Measurements from ENCODE around the gene TPM2. TPM values are rescaled to one million over a fixed set of nuclear protein-coding genes. Genes with fewer than 3 reads are reported as not detected.

TPM2 gene
- polyA plus RNA-seq, 1 of the 3 experiments (the other 2 are of a cell fraction), result 620 TPM

GRCh38 chr9:35667939-35668338, 21.8 kb downstream of the TPM2 start:
- H2AFZ ChIP-seq (ENCODE audit: low read depth), result no peak overlapping the region
- no peaks in the 10 kb centered on the region for H3K9me2 ChIP-seq
- ChIA-PET POLR2A (no interaction called here), CTCF (interaction anchor here (1.2 kb wide), 1 partner anchor 9 kb away, joined by 3 read pairs; no protein-coding TSS in a partner anchor)
- H3K36me3 ChIP-seq (replicated peaks in 1 of 2; ENCODE audit: control insufficient read depth in 1 of 2, insufficient read depth in 2 of 2, low read length in 1 of 2), result no peaks in the 10 kb centered on the region
- H3K79me2 ChIP-seq (ENCODE audit: insufficient read depth), result peaks cover 14% of the 10 kb centered on the region; the same call in 1 of the 2 replicates
- no peak overlapping the region for H3K4me3 ChIP-seq (ENCODE audit: low read depth in 2 of 2, low read length in 1 of 2)
- no peak for DNase-seq
- no peaks in the 10 kb centered on the region for H3K9me3 ChIP-seq
- peaks cover 0 to 12% of the 10 kb centered on the region in 2 experiments; a peak in 1 of 4 replicates for H3K4me1 ChIP-seq (ENCODE audit: control insufficient read depth in 1 of 2, insufficient read depth in 2 of 2, low read depth in 1 of 2, low read length in 1 of 2)
- H3F3A ChIP-seq (replicated peaks; ENCODE audit: insufficient read depth), result peaks cover 9% of the 10 kb centered on the region
- no peak overlapping the region for H3K9ac ChIP-seq
- WGBS (ENCODE audit: low lambda C conversion rate), result 92% methylated on average over 3 of the region's 3 CpGs
- H4K20me1 ChIP-seq (ENCODE audit: insufficient read depth), result no peaks in the 10 kb centered on the region
- TF ChIP-seq USF1 (IDR thresholded peaks at IDR 0.05; ENCODE audit: borderline replicate concordance, low read depth) (no peak), NFIC (IDR thresholded peaks at IDR 0.05; ENCODE audit: borderline replicate concordance) (no peak), TCF12 (IDR thresholded peaks at IDR 0.05) (no peak), CTCF (IDR thresholded peaks at IDR 0.05) (no peak), USF2 (IDR thresholded peaks at IDR 0.05; ENCODE audit: borderline replicate concordance, low read depth, low read length) (no peak), FOXJ3 (CRISPR knock-in tag; IDR thresholded peaks at IDR 0.05) (no peak), GABPA (IDR thresholded peaks at IDR 0.05; ENCODE audit: low read depth) (no peak), RCOR1 (IDR thresholded peaks at IDR 0.05; ENCODE audit: low read length) (no peak), PBX3 (IDR thresholded peaks at IDR 0.05) (no peak), YY1 (IDR thresholded peaks at IDR 0.05; ENCODE audit: low read depth) (no peak), JUND (IDR thresholded peaks at IDR 0.05) (no peak), IRF3 (IDR thresholded peaks at IDR 0.05; ENCODE audit: low read depth, low read length) (no peak), RFX5 (IDR thresholded peaks at IDR 0.05; ENCODE audit: low read length) (no peak), TEAD4 (IDR thresholded peaks at IDR 0.05; ENCODE audit: borderline replicate concordance, insufficient read depth) (no peak), FOXM1 (IDR thresholded peaks at IDR 0.05; ENCODE audit: low read depth) (no peak), NRF1 (IDR thresholded peaks at IDR 0.05; ENCODE audit: low read depth, low read length) (no peak)
- no peak overlapping the region for H3K4me2 ChIP-seq
- H3K27ac ChIP-seq (ENCODE audit: low read depth in 2 of 2, low read length in 1 of 2), result no peak overlapping the region
- H3K27me3 ChIP-seq (ENCODE audit: insufficient read depth), result no peaks in the 10 kb centered on the region

Data from SK-N-SH (cell line).